HG03558 (cell line): ENCODE measurements around the gene CC2D1B.

ENCODE experiments used
- ATAC-seq: cut with Tn5 transposase; IDR thresholded peaks from one replicate; pipeline ENCODE4 v1.9.1; 2021; ENCODE audit warnings: moderate number of reproducible peaks; ENCODE audit not compliant: unreplicated experiment; ENCODE audit errors: extremely low read depth

The CC2D1B gene

DNA sequence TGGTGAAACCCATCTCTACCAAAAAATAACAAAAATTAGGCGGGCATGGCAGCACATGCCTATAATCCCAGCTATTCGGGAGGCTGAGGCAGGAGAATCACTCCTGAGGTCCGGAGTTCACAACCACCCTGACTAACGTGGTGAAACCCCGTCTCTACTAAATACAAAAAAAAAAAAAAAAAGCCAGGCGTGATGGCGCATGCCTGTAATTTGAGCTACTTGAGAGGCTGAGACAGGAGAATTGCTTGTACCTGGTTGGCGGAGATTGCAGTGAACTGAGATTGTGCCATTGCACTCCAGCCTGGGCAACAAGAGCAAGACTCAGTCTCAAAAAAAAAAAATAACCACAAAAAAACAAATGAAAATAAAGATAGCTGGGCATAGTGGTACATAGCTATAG is 42.3 kb downstream of the CC2D1B start:
- no peak for ATAC-seq

DNA sequence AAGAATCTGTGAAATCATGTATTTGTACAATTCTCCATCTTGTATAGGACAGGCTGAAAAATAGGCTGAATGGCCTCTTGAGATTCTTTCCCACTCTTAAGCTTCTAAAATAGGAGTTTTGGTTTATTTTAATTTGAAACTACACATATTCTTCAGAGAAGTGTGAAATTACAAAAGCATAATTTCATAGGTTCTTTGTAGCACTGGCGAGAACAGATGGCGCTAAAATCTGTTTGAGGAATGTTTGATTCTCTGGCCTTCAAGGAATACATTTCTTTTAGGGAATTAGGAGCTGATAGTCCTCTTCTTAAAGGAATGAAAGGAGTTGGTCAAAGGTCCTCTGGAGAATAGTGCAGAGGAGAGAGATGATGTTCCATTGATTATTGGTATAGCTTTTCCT is 44.9 kb downstream of the CC2D1B start:
- ATAC-seq = no peak

DNA sequence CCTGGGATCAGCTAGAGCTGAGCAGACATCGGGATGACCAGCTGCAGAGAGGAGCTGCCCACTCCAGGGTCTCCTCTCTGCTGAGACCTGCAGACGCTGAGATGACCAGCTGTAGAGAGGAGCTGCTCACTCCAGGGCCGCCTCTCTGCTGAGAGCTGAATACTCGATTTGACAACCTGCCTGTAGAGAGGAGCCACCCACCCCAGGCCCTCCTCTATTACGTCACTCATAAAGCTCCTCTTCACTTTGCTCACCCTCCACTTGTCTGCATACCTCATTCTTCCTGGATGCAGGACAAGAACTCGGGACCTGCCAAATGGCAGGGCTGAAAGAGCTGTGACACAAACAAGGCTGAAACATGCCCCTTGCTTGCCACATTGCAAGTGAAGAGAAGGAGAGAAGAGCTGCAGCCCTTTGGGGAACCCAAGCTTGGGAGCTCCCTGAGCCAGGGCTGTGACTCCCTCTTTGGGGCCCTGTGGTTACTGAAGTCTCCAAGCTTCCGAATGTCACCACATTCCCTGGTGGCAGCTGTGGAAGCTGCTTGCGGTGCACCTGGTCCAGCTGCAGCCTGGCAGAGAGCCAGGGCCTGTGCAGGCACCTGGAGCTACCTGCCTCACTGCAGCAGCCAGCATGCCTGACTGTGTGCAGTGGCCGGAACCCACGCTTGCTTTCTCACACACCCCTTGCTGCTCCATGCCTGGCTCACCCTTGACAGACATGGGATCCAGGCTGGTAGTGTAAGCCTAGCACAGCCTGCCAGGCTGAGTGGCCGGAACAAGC is 59.6 kb downstream of the CC2D1B start:
- no peak for ATAC-seq

DNA sequence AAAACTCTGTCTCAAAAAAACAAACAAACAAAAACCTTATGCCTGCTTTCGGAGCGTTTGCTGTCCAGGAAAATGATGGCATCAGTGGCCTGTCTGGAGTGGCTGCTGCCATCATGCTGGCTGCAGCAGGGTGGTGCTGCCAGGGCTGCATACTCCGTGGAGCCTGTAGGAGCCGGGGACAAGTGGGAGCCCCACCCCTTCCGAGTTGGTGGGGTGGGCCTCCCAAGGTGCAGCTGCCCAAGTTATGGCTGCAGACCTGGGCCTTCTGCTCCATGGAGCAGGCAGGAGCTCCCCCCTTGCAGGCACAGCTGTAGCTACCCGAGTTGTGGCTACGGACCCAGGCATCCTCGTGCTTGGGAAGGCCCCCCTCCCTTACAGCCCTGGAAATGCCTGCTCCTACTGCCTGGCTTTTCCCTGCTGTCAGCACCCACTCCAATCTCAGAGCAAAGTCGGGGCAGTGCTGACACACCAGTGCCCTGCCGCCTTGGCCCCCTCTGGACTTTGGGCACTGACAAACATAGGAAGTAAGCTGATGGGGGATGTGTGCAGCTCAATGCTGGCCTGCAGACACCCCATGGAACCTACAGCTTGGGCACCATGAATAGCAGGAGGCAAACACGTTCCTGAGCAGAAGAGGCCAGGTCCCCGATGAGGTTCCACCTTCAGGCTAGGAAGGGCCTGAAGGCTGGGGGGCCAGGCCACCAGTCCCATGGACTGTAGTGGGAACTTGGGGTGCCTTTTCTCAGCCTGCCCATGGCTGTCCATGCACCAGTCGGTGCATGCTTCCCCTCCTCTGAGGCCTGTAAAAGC is 60.4 kb downstream of the CC2D1B start:
- ATAC-seq = no peak
